Measurements from ENCODE around the gene CHD9.

Gene CHD9

GRCh38 chr16:53067675-53068074, 12.9 kb downstream of the CHD9 start:
- Histone ChIP-seq H3K9me3 (ENCODE audit: control insufficient read depth, insufficient read depth, low read depth, low read length) (no peaks in the 10 kb centered on the region), H3K27ac (ENCODE audit: extremely low read depth, low read depth, low read length) (no peak overlapping the region), H3K4me3 (ENCODE audit: low read depth, low read length) (no peak overlapping the region), H3K4me1 (ENCODE audit: control insufficient read depth, insufficient read depth, low read length) (no peaks in the 10 kb centered on the region), H3K36me3 (ENCODE audit: control insufficient read depth in 2 of 2, insufficient read depth in 1 of 2, low read length in 2 of 2) (peaks cover 0 to 6% of the 10 kb centered on the region in 2 experiments; a peak in 1 of 3 replicates)
- CTCF ChIA-PET = interaction anchor here (0.6 to 0.9 kb wide), 2 partner anchors 12 to 92 kb away, joined by 3 to 4 read pairs; no protein-coding TSS in a partner anchor
- POLR2A ChIA-PET = no interaction called here
- TF ChIP-seq ZNF302 (tag by site-specific recombination; IDR thresholded peaks at IDR 0.05; ENCODE audit: low read depth) (no peak), ZBTB26 (tag by site-specific recombination; optimal IDR thresholded peaks at IDR 0.05) (no peak), ZNF473 (tag by site-specific recombination; IDR thresholded peaks at IDR 0.05) (no peak)

- Histone ChIP-seq H3K4me3 (ENCODE audit: low read depth, low read length) (no peak overlapping the region), H3K9me3 (ENCODE audit: control insufficient read depth, insufficient read depth, low read depth, low read length) (no peaks in the 10 kb centered on the region), H3K4me1 (ENCODE audit: control insufficient read depth, insufficient read depth, low read length) (no peaks in the 10 kb centered on the region), H3K27ac (ENCODE audit: extremely low read depth, low read depth, low read length) (no peak overlapping the region), H3K36me3 (ENCODE audit: control insufficient read depth in 2 of 2, insufficient read depth in 1 of 2, low read length in 2 of 2) (peaks cover 0 to 6% of the 10 kb centered on the region in 2 experiments; a peak in 1 of 3 replicates)
- CTCF ChIA-PET = interaction anchor here (0.9 kb wide), 1 partner anchor 11 kb away, joined by 4 read pairs; no protein-coding TSS in a partner anchor
- POLR2A ChIA-PET = no interaction called here
- TF ChIP-seq ZNF571 (tag by site-specific recombination; IDR thresholded peaks at IDR 0.05) = no peak
- TF ChIP-seq ZBTB26 (tag by site-specific recombination; optimal IDR thresholded peaks at IDR 0.05) = no peak
- no peak for TF ChIP-seq ZNF830 (tag by site-specific recombination; IDR thresholded peaks at IDR 0.05; ENCODE audit: low read depth)
- no peak for TF ChIP-seq KLF9 (tag by site-specific recombination; IDR thresholded peaks at IDR 0.05; ENCODE audit: low read depth)
- no peak for TF ChIP-seq KLF10 (tag by site-specific recombination; IDR thresholded peaks at IDR 0.05)
These were observed 13.6 kb downstream of the CHD9 start for GRCh38 chr16:53068423-53068833.

- H3K27ac ChIP-seq (ENCODE audit: extremely low read depth, low read depth, low read length) = no peak overlapping the region
- no peaks in the 10 kb centered on the region for H3K4me1 ChIP-seq (ENCODE audit: control insufficient read depth, insufficient read depth, low read length)
- H3K36me3 ChIP-seq (ENCODE audit: control insufficient read depth in 2 of 2, insufficient read depth in 1 of 2, low read length in 2 of 2) = peaks cover 0 to 6% of the 10 kb centered on the region in 2 experiments; a peak in 1 of 3 replicates
- no peak overlapping the region for H3K4me3 ChIP-seq (ENCODE audit: low read depth, low read length)
- CTCF ChIA-PET = interaction anchor here (0.7 kb wide), 1 partner anchor 1614 kb away, joined by 5 read pairs; no protein-coding TSS in a partner anchor
- POLR2A ChIA-PET = no interaction called here
- no peaks in the 10 kb centered on the region for H3K9me3 ChIP-seq (ENCODE audit: control insufficient read depth, insufficient read depth, low read depth, low read length)
- TF ChIP-seq ZNF747 (tag by site-specific recombination; IDR thresholded peaks at IDR 0.05) = no peak
- TF ChIP-seq ZNF341 (tag by site-specific recombination; IDR thresholded peaks at IDR 0.05; ENCODE audit: low read depth) = no peak
- TF ChIP-seq ZNF488 (tag by site-specific recombination; IDR thresholded peaks at IDR 0.05) = no peak
- no peak for TF ChIP-seq ZSCAN18 (tag by site-specific recombination; IDR thresholded peaks at IDR 0.05)
- no peak for TF ChIP-seq ZNF791 (tag by site-specific recombination; IDR thresholded peaks at IDR 0.05)
- TF ChIP-seq TSHZ1 (tag by site-specific recombination; IDR thresholded peaks at IDR 0.05; ENCODE audit: borderline replicate concordance) = no peak
- TF ChIP-seq ZNF600 (tag by site-specific recombination; IDR thresholded peaks at IDR 0.05) = no peak
- no peak for TF ChIP-seq ZNF830 (tag by site-specific recombination; IDR thresholded peaks at IDR 0.05; ENCODE audit: low read depth)
- no peak for TF ChIP-seq ZNF624 (tag by site-specific recombination; IDR thresholded peaks at IDR 0.05)
- TF ChIP-seq ZNF529 (tag by site-specific recombination; IDR thresholded peaks at IDR 0.05; ENCODE audit: insufficient replicate concordance) = no peak
- TF ChIP-seq ZBTB21 (tag by site-specific recombination; IDR thresholded peaks at IDR 0.05) = no peak
- no peak for TF ChIP-seq GFI1B (tag by site-specific recombination; IDR thresholded peaks at IDR 0.05)
- no peak for TF ChIP-seq ZNF549 (tag by site-specific recombination; IDR thresholded peaks at IDR 0.05)
- TF ChIP-seq ZNF112 (tag by site-specific recombination; IDR thresholded peaks at IDR 0.05) = no peak
- TF ChIP-seq ZNF626 (tag by site-specific recombination; IDR thresholded peaks at IDR 0.05) = no peak
These were observed 15.0 kb downstream of the CHD9 start for GRCh38 chr16:53069772-53070171.

Measured in HEK293 (cell line).